Central memory CD4-positive, alpha-beta T cell (primary cell): ENCODE measurements around the gene CAPZB.

ENCODE experiments used
- DNase-seq: peaks from one replicate; pipeline ENCODE4 v3.0.0; 2022

The CAPZB gene

DNA sequence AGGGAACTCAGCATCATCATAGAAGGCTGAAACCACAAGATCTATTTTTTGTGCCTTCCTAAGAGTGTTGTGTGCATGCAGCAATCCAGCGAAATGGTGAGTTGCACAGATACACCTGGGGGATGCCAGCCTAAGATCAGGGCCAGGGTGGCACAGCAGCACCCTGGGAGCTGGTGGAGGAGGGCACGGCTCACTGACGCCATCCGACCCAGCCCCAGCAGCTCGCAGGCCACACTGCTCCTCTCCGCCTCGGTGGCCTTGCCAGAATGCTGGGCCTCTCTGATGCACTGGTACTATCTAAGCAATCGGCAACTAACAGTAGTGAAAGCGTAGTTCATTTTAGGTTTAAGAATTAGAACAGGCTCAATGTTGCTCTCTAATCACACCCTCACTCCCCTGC is 37.8 kb downstream of the CAPZB start:
- no peak for DNase-seq

DNA sequence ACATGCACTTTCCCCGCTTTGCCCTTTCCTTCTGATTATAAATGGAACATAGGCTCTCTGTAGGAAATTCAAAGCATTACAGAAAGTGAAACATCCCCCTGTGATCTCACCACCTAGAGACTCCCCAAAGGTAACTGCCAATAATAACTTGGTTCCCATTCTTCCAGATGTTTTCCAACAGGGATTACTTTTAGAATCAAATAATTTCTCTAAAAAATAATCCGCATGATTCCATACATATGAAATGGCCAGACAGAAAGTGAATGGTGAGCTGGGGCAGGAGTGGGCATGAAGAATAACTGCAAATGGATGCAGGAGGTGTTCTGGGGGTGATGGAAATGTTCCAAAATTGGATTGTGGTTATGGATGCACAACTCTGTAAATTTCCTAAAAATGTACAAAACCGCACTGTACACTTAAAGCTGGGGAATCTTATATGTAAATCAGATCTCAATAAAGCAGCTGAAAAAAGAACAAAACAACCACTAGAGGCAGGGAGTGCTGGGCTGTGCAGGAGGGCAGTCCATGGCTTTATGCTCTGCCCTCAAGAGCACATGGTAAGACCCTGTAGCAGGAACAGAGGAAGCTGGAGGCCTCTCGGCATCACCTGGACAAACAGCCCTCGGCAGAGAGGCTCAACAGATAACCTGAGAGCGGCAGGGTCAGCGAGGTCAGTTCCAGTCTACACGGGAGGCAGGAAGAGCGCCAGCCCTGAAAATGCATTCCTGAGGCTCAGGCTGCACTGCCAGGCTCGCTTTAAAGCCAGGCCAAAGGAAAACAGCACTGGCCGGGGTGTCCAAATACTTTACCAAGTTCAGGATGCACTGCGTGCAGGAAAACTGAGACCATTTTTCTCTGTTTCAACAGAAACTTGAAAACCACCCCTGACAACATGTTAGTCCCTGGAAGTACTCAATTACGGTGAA is 39.7 kb downstream of the CAPZB start:
- DNase-seq = no peak

DNA sequence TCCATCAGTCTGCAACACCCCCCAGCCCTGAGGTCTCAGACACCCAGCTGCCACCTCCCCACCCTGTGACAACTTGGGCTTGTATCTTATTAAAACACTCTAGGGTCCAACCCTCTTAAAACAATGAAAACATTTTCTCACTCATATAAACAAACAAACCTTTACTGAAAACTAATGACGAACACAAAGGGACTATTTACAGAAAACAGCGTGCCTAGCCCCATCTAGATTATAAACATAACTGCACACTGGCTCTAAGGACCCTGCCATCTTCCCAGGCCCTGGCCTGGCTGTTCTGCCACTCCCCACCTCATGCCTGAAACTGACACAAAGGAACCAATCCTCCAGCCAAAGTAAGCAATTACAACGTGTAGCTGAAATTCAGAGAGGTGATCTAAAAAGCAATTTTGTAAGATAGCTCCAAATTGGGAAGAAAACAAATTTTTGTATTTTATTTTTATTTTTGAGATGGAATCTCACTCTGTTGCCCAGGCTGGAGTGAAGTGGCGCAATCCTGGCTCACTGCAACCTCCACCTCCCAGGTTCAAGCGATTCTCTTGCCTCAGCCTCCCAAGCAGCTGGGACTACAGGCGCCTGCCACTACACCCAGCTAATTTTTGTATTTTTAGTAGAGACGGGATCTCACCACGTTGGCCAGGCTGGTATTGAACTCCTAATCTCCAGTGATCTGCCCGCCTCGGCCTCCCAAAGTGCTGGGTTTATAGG is 40.9 kb downstream of the CAPZB start:
- DNase-seq = no peak

DNA sequence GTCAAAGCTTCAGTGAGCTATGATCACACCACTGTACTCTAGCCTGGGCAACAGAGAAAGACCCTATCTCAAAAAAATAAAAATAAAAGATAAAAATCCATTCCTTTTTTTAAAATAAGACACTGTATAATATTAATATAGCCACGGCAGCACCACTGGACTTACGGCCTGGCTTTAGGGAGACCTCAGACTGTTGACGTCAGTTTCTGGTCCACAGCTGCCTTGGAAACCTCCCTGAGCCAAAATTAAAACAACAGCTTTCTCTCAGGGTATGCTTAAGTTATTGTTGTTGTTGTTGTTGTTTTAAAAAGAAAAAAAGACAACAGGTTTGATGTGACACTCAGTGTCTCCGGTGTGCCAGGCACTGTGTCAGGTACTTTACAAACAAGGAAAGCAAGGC is 42.0 kb downstream of the CAPZB start:
- no peak for DNase-seq

DNA sequence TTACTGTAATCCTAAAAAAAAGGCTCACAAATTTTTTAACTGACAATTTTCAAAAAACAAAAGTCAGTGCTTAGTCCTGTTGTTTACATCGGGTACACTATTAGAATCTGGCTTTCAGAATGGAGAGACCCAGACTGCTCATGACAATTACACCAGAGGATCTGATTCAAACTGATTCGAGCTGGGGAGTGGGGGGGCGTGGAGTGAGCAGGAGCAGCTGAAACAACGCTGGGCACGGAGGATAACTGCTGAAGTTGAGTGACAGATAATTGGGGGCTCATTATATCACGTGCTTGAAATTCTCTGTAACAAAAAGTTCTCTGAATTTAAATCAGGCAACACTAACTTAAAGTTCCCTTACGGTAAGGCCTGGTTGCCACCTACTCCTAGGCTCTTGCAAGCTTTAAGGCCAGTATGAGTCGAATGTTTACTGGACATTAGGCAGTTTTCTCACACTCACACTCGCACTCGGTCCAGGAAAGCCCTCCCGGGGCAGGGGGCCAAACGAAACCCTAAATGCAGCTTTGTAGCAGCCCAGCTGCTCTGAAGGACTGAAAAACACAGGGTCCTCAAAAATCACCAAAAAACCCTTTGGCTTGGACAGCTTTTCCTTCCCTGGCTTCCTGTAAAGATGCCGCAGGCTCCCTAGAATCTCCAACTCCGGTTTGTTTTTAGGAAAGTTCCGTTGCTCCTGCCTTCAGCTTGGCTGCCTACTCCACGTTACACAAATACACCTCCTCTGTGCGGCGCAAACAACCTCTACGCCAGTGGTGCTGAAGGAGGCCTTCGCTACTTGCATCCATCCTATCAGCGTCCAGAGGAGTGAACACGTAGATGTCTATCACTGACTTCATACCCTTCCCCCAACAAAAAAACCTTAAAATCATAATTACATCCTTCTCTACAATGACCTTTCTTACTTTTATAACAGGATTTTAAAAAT is 42.9 kb downstream of the CAPZB start:
- no peak for DNase-seq

DNA sequence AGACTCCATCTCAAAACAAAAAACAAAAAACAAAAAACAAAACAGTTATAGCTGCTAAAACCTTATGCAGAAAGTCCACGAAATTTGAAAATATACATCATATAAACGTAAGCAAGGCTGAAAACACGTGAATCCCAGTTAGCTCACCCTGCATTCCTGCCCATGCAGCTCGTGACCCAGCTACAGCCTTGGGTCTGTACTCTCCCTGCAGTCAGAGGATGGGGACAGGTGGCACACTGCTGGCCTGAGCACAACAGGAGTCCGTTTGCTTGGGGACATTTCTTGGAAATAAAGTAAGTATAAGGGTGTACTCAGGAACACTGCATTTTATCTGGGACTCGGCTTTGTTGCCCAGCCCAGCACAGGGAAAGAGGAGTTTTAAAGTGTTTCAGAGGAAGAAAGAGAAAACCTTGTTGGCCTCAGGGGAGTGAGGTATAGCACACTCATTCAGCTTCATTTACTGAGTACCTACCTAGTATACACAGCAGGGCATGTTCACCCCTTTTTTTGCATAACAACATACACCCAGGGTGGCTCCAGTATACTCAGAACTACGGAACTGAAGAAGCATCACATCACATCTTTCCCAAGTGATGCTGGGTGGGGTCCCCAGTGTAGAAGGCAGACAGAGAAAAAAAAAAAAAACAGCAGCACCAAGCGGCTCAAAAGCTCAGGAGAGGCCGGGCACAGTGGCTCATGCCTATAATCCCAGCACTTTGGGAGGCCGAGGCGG is 44.1 kb downstream of the CAPZB start:
- DNase-seq = no peak

DNA sequence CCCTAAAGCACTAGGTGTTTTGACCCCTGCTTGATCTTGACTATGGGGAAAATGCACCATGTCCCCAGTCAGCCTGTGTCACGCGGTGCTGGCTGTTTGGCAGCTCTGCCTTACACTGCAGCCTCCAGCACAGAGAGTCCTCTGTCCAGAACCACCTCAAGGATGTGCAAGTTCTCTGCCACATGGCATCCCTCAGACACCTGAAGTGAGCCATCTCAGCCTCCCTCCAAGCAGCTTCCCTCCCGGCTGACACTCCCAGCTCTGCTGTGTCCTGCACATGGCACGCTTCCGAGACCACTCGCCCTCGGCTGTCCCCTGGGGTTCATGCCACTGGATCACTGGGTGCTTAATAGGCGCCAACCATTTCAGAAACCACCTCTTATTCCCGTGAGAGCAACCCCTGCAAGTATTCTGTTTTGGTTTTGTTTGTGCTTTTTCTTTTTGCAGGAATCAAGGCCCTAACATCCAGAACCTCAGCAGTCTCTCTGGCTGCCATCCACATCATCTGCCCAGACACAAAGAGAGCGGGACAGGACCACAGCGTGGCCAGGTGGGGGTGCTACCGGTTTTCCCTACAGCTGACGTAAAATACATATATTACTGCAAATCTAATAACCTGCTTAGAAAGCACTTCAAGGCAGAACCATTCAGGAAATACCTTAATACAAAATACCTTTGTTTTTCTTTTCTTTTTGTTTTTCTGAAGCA is 45.7 kb downstream of the CAPZB start:
- DNase-seq = peak; percentile 31

DNA sequence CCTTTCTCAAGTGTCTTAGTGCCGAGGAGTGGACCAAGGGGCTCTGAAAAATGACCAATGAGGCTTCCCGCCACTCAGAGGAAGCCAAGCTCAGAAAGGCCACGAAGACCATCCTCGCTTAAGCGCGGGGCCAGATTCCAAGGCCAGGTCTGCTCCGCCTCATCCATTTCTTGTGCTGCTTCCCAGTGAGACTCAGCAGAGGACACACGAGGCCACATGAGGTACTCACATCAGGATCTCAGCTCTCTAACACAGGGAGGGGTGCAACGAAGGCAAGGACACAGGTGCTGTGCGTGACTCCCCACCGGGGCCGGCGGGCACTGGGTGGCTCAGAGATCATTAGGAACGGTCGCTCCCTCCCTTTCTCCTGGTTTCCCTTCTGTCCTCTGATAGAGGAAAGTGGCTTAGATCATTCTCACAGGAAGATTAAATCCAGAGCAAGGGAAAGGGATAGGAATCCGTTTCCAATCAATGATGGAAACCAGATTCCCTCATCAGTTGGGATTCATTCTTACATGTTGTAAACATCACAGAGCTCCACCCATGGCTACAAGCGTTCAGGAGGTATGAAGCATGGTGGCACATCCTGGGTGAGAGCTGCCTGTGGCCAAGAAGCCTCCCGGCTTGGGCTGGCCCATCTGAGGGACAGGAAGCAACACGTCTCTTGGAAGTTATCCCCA is 46.7 kb downstream of the CAPZB start:
- no peak for DNase-seq

DNA sequence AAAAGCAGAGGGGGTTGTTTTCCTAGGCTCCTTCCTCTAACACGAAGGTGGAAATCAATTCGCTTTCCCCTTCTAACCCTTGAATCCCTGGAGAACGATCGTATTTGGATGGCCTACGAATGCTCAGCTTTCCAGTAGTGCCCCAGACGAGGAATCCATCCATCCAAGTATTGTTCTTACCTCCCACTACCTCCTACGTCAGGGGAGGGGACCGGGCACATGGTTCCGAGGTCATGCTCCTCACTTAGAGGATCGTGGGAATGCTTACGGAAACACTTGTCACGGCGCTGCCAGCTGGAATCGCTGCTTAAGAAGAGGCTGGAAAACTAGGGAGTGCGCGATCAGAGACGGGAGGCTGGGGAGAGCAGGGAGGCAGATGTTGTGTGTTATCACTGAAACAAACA is 47.4 kb downstream of the CAPZB start:
- no peak for DNase-seq

DNA sequence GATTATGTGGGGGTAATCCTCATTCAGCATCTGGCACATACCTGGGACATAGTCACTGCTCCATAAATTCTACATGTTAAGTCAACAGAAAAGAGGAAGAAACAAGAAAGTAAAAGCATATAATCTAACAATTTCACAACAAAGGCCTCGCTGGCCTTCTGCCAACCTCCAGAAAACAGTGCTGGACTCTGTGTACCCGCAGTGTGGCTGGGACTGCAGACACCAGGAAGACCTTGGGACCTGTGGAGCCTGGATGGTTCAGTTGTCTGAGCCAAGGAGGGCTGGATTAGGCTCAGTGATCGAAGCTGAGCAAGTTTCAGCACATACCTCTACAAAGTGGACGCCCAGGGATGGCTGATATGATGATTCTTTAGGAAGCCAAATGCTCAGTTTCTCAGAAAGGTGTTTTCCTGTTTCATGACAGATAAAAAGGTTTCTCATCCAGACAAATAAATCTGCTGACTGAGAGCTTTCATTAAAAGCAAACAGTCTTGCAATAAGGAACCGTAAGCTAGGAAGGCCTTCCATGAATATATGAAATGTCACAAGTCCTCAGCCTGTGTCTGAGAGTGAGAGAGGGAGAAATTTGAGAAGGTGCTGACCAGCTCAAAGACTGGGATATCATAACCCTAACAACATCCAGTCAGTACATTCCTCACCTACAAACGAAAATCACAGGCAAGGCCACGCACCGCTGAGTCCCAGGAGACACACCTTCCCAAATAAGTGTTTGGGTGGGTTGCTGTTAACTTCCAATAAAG is 48.4 kb downstream of the CAPZB start:
- peak; percentile 21 for DNase-seq

DNA sequence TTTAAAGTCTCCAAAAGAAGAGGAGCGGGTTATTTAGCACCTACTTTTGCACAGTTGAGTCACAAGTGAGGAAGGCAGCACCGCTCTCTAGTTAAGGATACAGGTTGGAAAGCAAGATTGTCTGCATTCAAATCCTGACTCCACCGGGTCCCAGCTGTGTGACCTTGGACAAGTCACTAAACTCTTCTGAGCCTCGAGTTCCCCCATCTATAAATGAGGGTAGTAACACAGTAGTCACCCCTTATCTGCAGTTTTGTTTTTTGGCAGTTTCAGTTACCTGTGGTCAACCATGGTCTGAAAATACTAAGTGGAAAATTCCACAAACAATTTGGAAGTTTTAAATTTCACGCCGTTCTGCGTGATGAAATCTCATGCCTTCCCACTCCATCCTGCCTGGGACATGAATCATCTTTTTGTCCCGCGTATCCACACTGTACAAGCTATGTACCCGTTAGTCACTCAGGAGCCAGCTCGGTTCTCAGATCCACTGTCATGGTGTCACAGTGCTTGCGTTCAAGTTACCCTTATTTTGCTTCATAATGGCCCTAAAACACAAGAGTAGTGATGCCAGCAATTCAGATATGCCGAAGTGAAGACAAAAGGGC is 49.4 kb downstream of the CAPZB start:
- DNase-seq = no peak

DNA sequence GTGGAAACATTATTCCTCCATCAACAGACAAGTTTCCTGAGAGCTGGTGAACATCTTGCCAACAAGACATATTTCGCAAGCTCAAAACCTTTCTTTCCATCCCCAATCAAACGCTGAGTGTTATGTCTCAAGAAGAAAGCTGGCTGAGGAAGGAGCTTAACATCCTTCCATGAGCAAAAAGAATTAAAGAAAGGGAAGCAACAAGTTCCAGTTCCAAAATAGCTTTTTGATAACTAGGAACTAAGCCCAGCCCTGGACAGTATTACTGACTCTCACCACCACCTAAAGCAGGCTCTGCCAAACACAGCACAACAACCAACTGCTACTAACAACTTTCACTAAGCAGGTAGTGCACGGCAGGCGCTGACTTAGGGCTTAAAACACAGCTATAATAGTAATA is 50.2 kb downstream of the CAPZB start:
- DNase-seq = no peak

DNA sequence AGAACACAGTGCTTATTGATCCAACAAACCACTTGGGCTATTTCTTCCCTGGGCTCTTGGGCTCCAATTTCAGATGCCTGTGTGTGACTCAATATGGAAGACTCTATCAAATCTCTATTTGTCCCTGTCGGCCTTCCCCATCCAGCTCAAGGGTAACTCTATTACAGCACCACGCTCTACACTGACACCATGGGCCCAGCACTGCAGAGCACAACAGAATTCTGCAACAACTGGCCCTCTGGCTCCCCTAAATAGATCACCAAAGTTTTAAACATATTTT is 51.7 kb downstream of the CAPZB start:
- DNase-seq = no peak

DNA sequence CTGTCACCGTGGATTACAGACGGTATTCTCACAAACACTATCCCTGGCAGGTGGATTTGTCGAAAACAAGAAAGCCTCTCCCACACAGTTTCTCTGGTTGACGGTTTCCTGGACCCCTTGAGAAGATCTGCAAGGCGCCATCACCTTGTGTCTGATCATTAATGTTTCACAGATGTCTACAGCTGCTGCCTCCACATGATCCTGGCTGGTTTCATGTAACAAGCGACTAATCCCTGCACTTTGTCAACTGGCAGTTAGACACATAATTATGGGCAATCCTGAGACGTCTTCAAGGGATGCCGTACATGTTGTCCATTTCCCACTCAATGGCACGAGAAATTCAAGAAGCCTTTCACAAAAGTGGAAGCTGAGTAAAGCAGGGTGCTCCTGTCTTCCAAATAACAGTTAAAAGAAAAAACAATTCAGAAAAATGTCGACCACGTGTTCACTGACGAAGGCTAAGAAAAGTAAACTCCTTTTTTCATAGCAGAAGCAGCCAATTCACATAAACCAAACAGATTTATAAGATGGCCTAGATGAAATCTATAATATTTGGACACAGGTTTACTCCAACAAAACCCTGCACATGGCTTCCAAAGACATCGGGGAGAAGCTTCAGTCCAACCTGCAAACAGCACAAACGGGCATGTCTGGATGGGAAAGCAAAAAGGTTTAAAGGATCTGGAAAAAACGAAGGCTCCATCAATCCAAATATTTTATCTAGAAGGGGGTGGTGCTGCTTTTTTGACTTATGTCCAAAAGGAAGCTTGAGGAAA is 52.2 kb downstream of the CAPZB start:
- no peak for DNase-seq

DNA sequence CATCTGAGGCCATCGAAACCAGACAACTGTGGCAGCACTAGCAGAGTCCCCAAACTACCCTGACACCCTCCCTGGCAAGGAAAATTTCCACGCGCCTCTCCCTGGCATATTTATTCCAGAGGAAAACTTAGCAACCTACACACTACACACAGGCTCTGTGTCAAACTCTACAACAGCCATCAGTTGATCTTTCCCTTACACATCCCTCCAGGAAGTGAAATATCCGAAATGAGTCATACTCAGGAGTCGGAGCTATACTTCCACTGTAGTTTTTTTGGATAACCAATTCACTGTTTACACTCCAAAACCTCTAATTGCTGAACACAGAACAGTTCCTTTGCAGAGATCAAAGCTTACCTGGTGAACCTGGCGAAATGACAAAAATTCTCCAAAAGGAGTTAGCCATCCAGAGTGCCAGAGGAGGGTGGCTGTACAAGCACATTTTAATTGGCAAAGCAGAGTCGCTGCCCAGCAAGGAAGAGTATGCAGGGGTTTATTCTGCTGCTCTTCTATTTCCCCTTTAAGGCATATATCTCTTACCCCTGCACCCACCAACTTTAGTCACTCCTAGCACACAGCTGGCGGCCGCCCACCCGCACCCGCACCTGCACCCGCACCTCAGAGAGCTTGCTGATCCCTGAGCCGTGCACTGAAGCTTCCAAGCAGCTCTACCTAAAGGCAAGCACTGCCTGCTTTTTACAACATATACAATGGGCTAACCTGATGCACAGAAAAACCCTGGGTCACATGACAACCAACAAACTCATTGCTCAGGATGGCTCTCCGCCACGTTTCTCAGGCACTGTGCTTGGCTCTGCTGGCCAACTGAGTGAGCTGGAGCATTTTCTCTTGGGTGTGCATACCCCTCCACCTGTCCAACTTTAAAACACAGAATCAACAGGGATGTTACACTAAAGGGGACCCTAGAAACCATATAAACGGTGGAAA is 54.9 kb downstream of the CAPZB start:
- no peak for DNase-seq

DNA sequence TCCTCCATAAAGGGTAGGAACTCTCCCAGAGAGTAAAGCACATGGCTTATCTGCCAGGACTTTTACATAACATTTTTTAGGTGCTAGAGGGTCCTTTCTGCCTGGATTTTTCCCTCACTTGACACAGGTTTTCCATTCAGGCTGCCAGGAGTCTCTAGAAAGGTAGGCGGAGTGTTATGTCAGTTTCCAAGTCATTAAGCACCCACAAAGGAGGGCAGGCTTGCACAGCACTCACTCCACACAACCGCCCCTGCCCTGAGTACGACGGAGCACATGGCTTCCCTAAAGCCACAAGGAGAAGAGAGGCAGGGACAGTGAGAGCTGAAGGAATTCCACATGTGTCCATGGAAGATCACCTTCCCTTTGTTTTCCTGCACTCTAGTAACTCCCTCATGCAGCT is 55.7 kb downstream of the CAPZB start:
- no peak for DNase-seq

DNA sequence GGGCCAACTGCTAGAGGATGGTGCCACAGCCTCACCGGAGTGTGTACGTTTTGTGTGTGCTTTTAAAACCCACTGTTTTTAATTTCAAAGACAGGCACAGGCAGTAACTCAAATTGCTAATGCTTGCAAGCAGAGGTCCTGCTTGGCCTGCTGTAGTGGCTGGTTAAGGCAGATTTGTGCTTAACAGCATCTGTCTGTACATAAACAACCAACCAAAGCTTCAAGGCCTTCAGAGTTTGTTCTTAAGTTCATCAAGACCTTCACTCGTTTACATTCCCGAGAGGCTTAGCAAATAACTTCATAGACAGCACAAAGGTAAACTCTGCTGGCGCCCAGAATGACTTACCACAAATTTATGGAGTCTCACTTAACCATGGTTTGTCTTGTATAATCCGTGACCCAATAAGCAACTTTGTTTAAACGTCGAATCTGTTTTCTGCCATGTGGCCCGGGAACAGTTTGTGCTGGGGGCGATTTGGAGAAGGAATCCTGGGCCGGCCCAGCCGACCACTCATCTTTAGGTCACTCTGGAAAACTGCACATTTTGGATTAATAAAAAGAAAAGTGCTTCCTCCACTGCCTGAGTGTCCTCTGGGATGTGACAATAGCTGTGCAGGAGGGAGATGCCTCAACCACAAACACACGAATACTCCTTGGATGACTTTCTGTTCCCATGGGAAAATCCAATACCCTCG is 58.1 kb downstream of the CAPZB start:
- DNase-seq = no peak
